Left lung (tissue), 10 donors: ENCODE results near the gene KDELR3. TPM values are rescaled to one million over a fixed set of nuclear protein-coding genes. Genes with fewer than 3 reads are reported as not detected.

ENCODE experiments used
- ATAC-seq: fragments of 200-7000 bp; cut with Tn5 transposase; one replicate; pipeline ENCODE4 v1.9.1; 2020; ENCODE audit warnings: moderate library complexity
- DNase-seq, 4 donors: peaks; one replicate each; pipeline ENCODE4 v3.0.0-alpha.2; 2013 to 2020
- H3K27ac ChIP-seq, 2 donors: fragments of 200-600 bp; sonication (generic) in 1 of 2; one replicate each; pipeline versions ENCODE4 v1.5.0 to v1.8.0; 2020 to 2021
- H3K27me3 ChIP-seq, 2 donors: fragments of 200-600 bp; sonication (generic) in 1 of 2; one replicate each; pipeline versions ENCODE4 v1.5.0 to v1.8.0; 2020 to 2021
- H3K36me3 ChIP-seq, 2 donors: fragments of 200-600 bp; sonication (generic) in 1 of 2; one replicate each; pipeline versions ENCODE4 v1.5.0 to v1.8.0; 2020 to 2021
- H3K4me1 ChIP-seq, 2 donors: fragments of 200-600 bp; one replicate each; pipeline ENCODE4 v1.8.0; 2021
- H3K4me3 ChIP-seq, 2 donors: fragments of 200-600 bp; sonication (generic) in 1 of 2; one replicate each; pipeline versions ENCODE4 v1.5.0 to v1.8.0; 2020 to 2021; ENCODE audit warnings: mild to moderate bottlenecking in 1 of 2
- H3K9me3 ChIP-seq, 2 donors: fragments of 200-600 bp; sonication (generic) in 1 of 2; one replicate each; pipeline versions ENCODE4 v1.5.0 to v1.8.0; 2020 to 2021
- CTCF ChIP-seq, 2 donors: fragments of 200-600 bp; sonication (generic) in 1 of 2; IDR thresholded peaks; one replicate each; pipeline versions ENCODE4 v1.5.0 to v1.8.0; 2021; ENCODE audit warnings: antibody characterized with exemption in 2 of 2
- intact Hi-C, 2 donors: fragments of 100-400 bp; cut with DNase I; formaldehyde crosslinking; loops; one replicate each; pipeline versions ENCODE4 v1.11.2 to v1.14.2; 2022
- polyA plus RNA-seq, 6 donors: library from polyadenylated mRNA; unstranded; fragments of 120-200 nt; gene quantifications; one replicate each; pipeline ENCODE4 v1.2.1, GENCODE V29; 2013; ENCODE audit not compliant: insufficient read length in 6 of 6
- total RNA-seq, 2 donors: library from RNA; stranded (reverse); fragmentation: NEBNext Ultra II Directional; extraction: Animal tissue kit (Norgen Biotek cat#: 25700); gene quantifications; one replicate each; pipeline ENCODE4 v1.2.1, GENCODE V29; 2021
- donor health status: DM: no; HTN: yes; CAD: no.
- donor health status: DM: no; HTN: no; CAD: no.

Gene KDELR3
- total and polyA plus RNA-seq, 8 donors, result 5.5 to 53.8 (median 7.7) TPM

GRCh38 chr22:38482662-38483308 lies 14.9 kb downstream of the KDELR3 start:
- Histone ChIP-seq H3K9me3 (no peaks in the 10 kb centered on the region), H3K4me1 (peaks cover 0 to under 1% of the 10 kb centered on the region in 2 donors), H3K27me3 (no peaks in the 10 kb centered on the region), H3K36me3 (peaks cover 0 to 91% of the 10 kb centered on the region in 2 donors), H3K4me3 (no peak overlapping the region), H3K27ac (no peak overlapping the region)
- intact Hi-C loops, result no loop called here
- no peak for TF ChIP-seq CTCF (IDR thresholded peaks at IDR 0.05)
- DNase-seq (no peak), ATAC-seq (no peak)

DNA sequence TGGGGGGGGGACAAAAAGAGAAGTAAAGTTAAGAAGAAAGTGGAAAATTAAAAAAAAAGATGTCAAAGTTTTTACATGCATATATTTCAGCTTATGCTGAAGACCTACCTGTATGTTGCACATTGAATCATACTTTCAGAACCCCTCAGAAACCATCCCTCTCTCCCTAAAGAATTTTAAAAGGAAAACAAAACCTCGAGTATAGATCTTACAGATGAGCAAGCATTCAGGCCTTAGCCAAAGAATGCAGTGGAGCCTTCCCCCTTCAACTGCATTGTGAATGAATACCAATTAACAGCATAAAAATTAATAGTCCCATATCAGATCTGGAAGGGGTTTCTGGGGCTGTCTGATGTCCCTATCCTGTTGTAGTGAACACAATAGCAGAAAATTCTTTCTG lies 16.3 kb downstream of the KDELR3 start:
- no peak for TF ChIP-seq CTCF (IDR thresholded peaks at IDR 0.05)
- no peak overlapping the region for H3K27ac ChIP-seq
- peaks cover 0 to 100% of the 10 kb centered on the region in 2 donors for H3K36me3 ChIP-seq
- H3K4me3 ChIP-seq, result no peak overlapping the region
- intact Hi-C loops, result no loop called here
- H3K27me3 ChIP-seq, result no peaks in the 10 kb centered on the region
- no peaks in the 10 kb centered on the region for H3K9me3 ChIP-seq
- H3K4me1 ChIP-seq, result peaks cover 0 to 7% of the 10 kb centered on the region in 2 donors
- DNase-seq (no peak), ATAC-seq (no peak)

GRCh38 chr22:38485783-38486182 lies 17.9 kb downstream of the KDELR3 start:
- TF ChIP-seq CTCF (IDR thresholded peaks at IDR 0.05), result no peak
- no peak for DNase-seq
- peak; percentile 83 for ATAC-seq
- Histone ChIP-seq H3K27ac (no peak overlapping the region), H3K9me3 (no peaks in the 10 kb centered on the region), H3K4me3 (no peak overlapping the region), H3K4me1 (peaks cover 0 to 11% of the 10 kb centered on the region in 2 donors), H3K27me3 (no peaks in the 10 kb centered on the region), H3K36me3 (peaks cover 0 to 100% of the 10 kb centered on the region in 2 donors)
- intact Hi-C loops, result no loop called here

GRCh38 chr22:38487946-38488345 lies 20.1 kb downstream of the KDELR3 start:
- Histone ChIP-seq H3K9me3 (no peaks in the 10 kb centered on the region), H3K4me3 (no peak overlapping the region), H3K27me3 (no peaks in the 10 kb centered on the region), H3K4me1 (peaks cover 0 to 28% of the 10 kb centered on the region in 2 donors), H3K36me3 (peaks cover under 1 to 100% of the 10 kb centered on the region in 2 donors), H3K27ac (no peak overlapping the region)
- no peak for TF ChIP-seq CTCF (IDR thresholded peaks at IDR 0.05)
- intact Hi-C loops, result no loop called here
- ATAC-seq, result no peak
- no peak for DNase-seq

- H3K27me3 ChIP-seq, result no peaks in the 10 kb centered on the region
- no peaks in the 10 kb centered on the region for H3K9me3 ChIP-seq
- no peak overlapping the region for H3K4me3 ChIP-seq
- H3K36me3 ChIP-seq, result peaks cover 5 to 100% of the 10 kb centered on the region in 2 donors
- peaks cover 0 to 31% of the 10 kb centered on the region in 2 donors for H3K4me1 ChIP-seq
- ATAC-seq (no peak), DNase-seq (no peak)
- intact Hi-C loops, result no loop called here
- H3K27ac ChIP-seq, result no peak overlapping the region
- no peak for TF ChIP-seq CTCF (IDR thresholded peaks at IDR 0.05)
Observed at GRCh38 chr22:38489142-38489541, 21.2 kb downstream of the KDELR3 start.
